22Rv1 (cell line): ENCODE measurements around the gene HIPK3.

Experiments used
- ZFX ChIP-seq: fragments of 450-650 bp; IDR thresholded peaks from 2 replicates; pipeline ENCODE4 v1.6.1; 2017; ENCODE audit warnings: antibody characterized with exemption, borderline replicate concordance
- TF ChIP-seq, protein P1 (sequence below): fragments of 450-650 bp; IDR thresholded peaks from 2 replicates; pipeline ENCODE4 v1.5.1; 2017; ENCODE audit warnings: mild to moderate bottlenecking

DNA sequence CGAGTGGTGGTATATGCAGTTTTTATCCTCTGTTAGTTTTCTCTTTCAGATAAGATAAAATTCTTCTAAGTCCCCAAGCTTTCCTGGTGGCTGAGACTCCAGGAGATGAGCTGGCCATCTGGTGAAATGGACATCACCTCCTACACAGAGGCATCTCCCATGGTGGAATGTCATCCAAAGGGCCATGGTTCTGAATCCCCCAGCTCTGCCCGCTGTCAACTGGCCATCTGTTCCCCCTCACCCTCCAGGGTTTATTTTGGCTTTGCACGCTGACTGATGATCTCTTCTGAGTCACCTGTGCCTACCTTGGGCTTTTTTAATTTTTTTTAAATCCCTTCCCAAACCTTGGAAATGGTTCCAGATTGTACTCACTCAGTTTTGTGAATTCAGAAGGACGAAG is 142.2 kb downstream of the HIPK3 start:
- TF ChIP-seq, protein P1, sequence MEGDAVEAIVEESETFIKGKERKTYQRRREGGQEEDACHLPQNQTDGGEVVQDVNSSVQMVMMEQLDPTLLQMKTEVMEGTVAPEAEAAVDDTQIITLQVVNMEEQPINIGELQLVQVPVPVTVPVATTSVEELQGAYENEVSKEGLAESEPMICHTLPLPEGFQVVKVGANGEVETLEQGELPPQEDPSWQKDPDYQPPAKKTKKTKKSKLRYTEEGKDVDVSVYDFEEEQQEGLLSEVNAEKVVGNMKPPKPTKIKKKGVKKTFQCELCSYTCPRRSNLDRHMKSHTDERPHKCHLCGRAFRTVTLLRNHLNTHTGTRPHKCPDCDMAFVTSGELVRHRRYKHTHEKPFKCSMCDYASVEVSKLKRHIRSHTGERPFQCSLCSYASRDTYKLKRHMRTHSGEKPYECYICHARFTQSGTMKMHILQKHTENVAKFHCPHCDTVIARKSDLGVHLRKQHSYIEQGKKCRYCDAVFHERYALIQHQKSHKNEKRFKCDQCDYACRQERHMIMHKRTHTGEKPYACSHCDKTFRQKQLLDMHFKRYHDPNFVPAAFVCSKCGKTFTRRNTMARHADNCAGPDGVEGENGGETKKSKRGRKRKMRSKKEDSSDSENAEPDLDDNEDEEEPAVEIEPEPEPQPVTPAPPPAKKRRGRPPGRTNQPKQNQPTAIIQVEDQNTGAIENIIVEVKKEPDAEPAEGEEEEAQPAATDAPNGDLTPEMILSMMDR: no peak
- TF ChIP-seq ZFX: no peak
